ENCODE measurements around the gene POU2F3.

Gene POU2F3

GRCh38 chr11:120326845-120327281 is 86.9 kb downstream of the POU2F3 start:
- in situ Hi-C loops (cut with MboI; ENCODE audit: low sequenced_read_pairs, unreplicated experiment), result no loop called here
- DNase-seq (ENCODE audit: low spot score), result no peak
- TF ChIP-seq CTCF (IDR thresholded peaks at IDR 0.05; ENCODE audit: borderline replicate concordance, control extremely low read depth, extremely low read depth, insufficient read depth, missing control alignments), result no peak

- in situ Hi-C loops (cut with MboI; ENCODE audit: low sequenced_read_pairs, unreplicated experiment), result no loop called here
- DNase-seq (ENCODE audit: low spot score), result no peak
- no peak for TF ChIP-seq CTCF (IDR thresholded peaks at IDR 0.05; ENCODE audit: borderline replicate concordance, control extremely low read depth, extremely low read depth, insufficient read depth, missing control alignments)
These were observed 87.4 kb downstream of the POU2F3 start for GRCh38 chr11:120327311-120327710.

- no peak for TF ChIP-seq CTCF (IDR thresholded peaks at IDR 0.05; ENCODE audit: borderline replicate concordance, control extremely low read depth, extremely low read depth, insufficient read depth, missing control alignments)
- DNase-seq (ENCODE audit: low spot score), result no peak
- in situ Hi-C loops (cut with MboI; ENCODE audit: low sequenced_read_pairs, unreplicated experiment), result no loop called here
These were observed 89.6 kb downstream of the POU2F3 start for GRCh38 chr11:120329556-120329955.

GRCh38 chr11:120330045-120330444 is 90.1 kb downstream of the POU2F3 start:
- in situ Hi-C loops (cut with MboI; ENCODE audit: low sequenced_read_pairs, unreplicated experiment), result no loop called here
- TF ChIP-seq CTCF (IDR thresholded peaks at IDR 0.05; ENCODE audit: borderline replicate concordance, control extremely low read depth, extremely low read depth, insufficient read depth, missing control alignments), result no peak
- no peak for DNase-seq (ENCODE audit: low spot score)

GRCh38 chr11:120331301-120331996 is 91.5 kb downstream of the POU2F3 start:
- TF ChIP-seq CTCF (IDR thresholded peaks at IDR 0.05; ENCODE audit: borderline replicate concordance, control extremely low read depth, extremely low read depth, insufficient read depth, missing control alignments), result no peak
- in situ Hi-C loops (cut with MboI; ENCODE audit: low sequenced_read_pairs, unreplicated experiment), result no loop called here

GRCh38 chr11:120332822-120333716 is 93.1 kb downstream of the POU2F3 start:
- TF ChIP-seq CTCF (IDR thresholded peaks at IDR 0.05; ENCODE audit: borderline replicate concordance, control extremely low read depth, extremely low read depth, insufficient read depth, missing control alignments), result no peak
- no peak for DNase-seq (ENCODE audit: low spot score)
- in situ Hi-C loops (cut with MboI; ENCODE audit: low sequenced_read_pairs, unreplicated experiment), result no loop called here

More at GRCh38 chr11:120331301-120331996, 91.5 kb downstream of the POU2F3 start:
- no peak for DNase-seq (ENCODE audit: low spot score)
